Mesenchymal stem cell (in vitro differentiated cells and primary cell): ENCODE measurements around the gene PXMP2.

Experiments used
- DNase-seq: peaks from one replicate; pipeline ENCODE4 v3.0.0-alpha.2; 2013
- H2AFZ ChIP-seq: one replicate; pipeline ENCODE4 v1.6.1; 2013; ENCODE audit warnings: low read depth, mild to moderate bottlenecking, control low read depth, inconsistent platforms, low read length, moderate library complexity
- H2AK5ac ChIP-seq: 2 replicates; pipeline ENCODE4 v1.6.1; 2013; ENCODE audit warnings: low read length, moderate library complexity, mild to moderate bottlenecking, inconsistent platforms; ENCODE audit not compliant: severe bottlenecking
- H2BK120ac ChIP-seq: one replicate; pipeline ENCODE4 v1.6.1; 2013; ENCODE audit warnings: low read depth, mild to moderate bottlenecking, inconsistent platforms, low read length, moderate library complexity
- H2BK12ac ChIP-seq, 2 experiments: one replicate each; pipeline ENCODE4 v1.6.1; 2013; ENCODE audit warnings: inconsistent platforms in 2 of 2, low read length in 2 of 2, mild to moderate bottlenecking in 2 of 2, moderate library complexity in 2 of 2, control low read depth in 1 of 2
- H2BK15ac ChIP-seq: one replicate; pipeline ENCODE4 v1.6.1; 2013; ENCODE audit warnings: mild to moderate bottlenecking, low read depth, inconsistent platforms; ENCODE audit not compliant: poor library complexity, severe bottlenecking
- H2BK5ac ChIP-seq: 2 replicates; pipeline ENCODE4 v1.6.1; 2013; ENCODE audit warnings: low read depth, mild to moderate bottlenecking, low read length, control low read depth, inconsistent platforms; ENCODE audit not compliant: poor library complexity, severe bottlenecking
- H3K14ac ChIP-seq, 2 experiments: one replicate each; pipeline ENCODE4 v1.6.1; 2013; ENCODE audit warnings: inconsistent platforms in 2 of 2, low read length in 2 of 2, control low read depth in 1 of 2, mild to moderate bottlenecking in 1 of 2, moderate library complexity in 1 of 2
- H3K18ac ChIP-seq, 2 experiments: one replicate each; pipeline ENCODE4 v1.6.1; 2013; ENCODE audit warnings: inconsistent platforms in 2 of 2, low read length in 2 of 2, control low read depth in 1 of 2, low read depth in 1 of 2, mild to moderate bottlenecking in 1 of 2
- H3K23ac ChIP-seq, 2 experiments: one replicate each; pipeline ENCODE4 v1.6.1; 2013; ENCODE audit warnings: inconsistent platforms in 2 of 2, low read length in 2 of 2, mild to moderate bottlenecking in 2 of 2, moderate library complexity in 2 of 2, control low read depth in 1 of 2
- H3K27ac ChIP-seq: 2 replicates; pipeline ENCODE4 v1.5.1; 2013; ENCODE audit warnings: mild to moderate bottlenecking, moderate library complexity, low read length, control low read depth, inconsistent platforms; ENCODE audit not compliant: poor library complexity, severe bottlenecking
- H3K27me3 ChIP-seq, 2 experiments: 2 replicates each; pipeline versions ENCODE4 v1.6.1 to v1.7.0; 2013; ENCODE audit warnings: low read length in 2 of 2, mild to moderate bottlenecking in 2 of 2, moderate library complexity in 2 of 2, control low read depth in 1 of 2, inconsistent platforms in 1 of 2; ENCODE audit not compliant: control insufficient read depth in 1 of 2, insufficient read depth in 1 of 2
- H3K36me3 ChIP-seq, 2 experiments: 2 replicates each; pipeline versions ENCODE4 v1.6.1 to v1.7.0; 2013; ENCODE audit warnings: low read length in 2 of 2, control low read depth in 1 of 2, inconsistent platforms in 1 of 2, low read depth in 1 of 2, mild to moderate bottlenecking in 1 of 2; ENCODE audit not compliant: insufficient read depth in 2 of 2, control insufficient read depth in 1 of 2
- H3K4ac ChIP-seq, 2 experiments: one replicate each; pipeline ENCODE4 v1.6.1; 2013; ENCODE audit warnings: inconsistent platforms in 2 of 2, low read length in 2 of 2, mild to moderate bottlenecking in 2 of 2, moderate library complexity in 2 of 2, control low read depth in 1 of 2, low read depth in 1 of 2
- H3K4me1 ChIP-seq: 2 replicates; pipeline ENCODE4 v1.6.1; 2013; ENCODE audit warnings: low read depth, low read length, control low read depth; ENCODE audit not compliant: control insufficient read depth, insufficient read depth
- H3K4me2 ChIP-seq: 2 replicates; pipeline ENCODE4 v1.6.1; 2013; ENCODE audit warnings: low read length, mild to moderate bottlenecking, inconsistent platforms; ENCODE audit not compliant: poor library complexity, severe bottlenecking
- H3K4me3 ChIP-seq, 2 experiments: 2 replicates each; pipeline versions ENCODE4 v1.5.1 to v1.7.0; 2013; ENCODE audit warnings: low read length in 2 of 2, mild to moderate bottlenecking in 2 of 2, control low read depth in 1 of 2, low read depth in 1 of 2; ENCODE audit not compliant: insufficient read depth in 1 of 2
- H3K79me1 ChIP-seq: replicated peaks from 2 replicates; pipeline ENCODE4 v1.6.1; 2013; ENCODE audit warnings: mild to moderate bottlenecking, control low read depth, low read length, inconsistent platforms; ENCODE audit not compliant: poor library complexity, severe bottlenecking
- H3K9ac ChIP-seq: 2 replicates; pipeline ENCODE4 v1.7.0; 2013; ENCODE audit warnings: mild to moderate bottlenecking, low read length, moderate library complexity
- H3K9me3 ChIP-seq: 2 replicates; pipeline ENCODE4 v1.7.0; 2013; ENCODE audit warnings: mild to moderate bottlenecking, low read length; ENCODE audit not compliant: control insufficient read depth
- H4K8ac ChIP-seq: one replicate; pipeline ENCODE4 v1.6.1; 2013; ENCODE audit warnings: inconsistent platforms, mild to moderate bottlenecking, low read length, moderate library complexity
- H4K91ac ChIP-seq: one replicate; pipeline ENCODE4 v1.6.1; 2013; ENCODE audit warnings: mild to moderate bottlenecking, low read length, inconsistent platforms
- WGBS: methylation state at CpG from one replicate; pipeline ENCODE4 v1.1.7; 2013; ENCODE audit warnings: mixed read lengths; 5-methylcytosine and 5-hydroxymethylcytosine counted together

The PXMP2 gene

GRCh38 chr12:132728502-132728901 lies 41.1 kb downstream of the PXMP2 start:
- Histone ChIP-seq H3K9ac (no peak overlapping the region), H3K79me1 (peaks cover 34% of the 10 kb centered on the region), H2BK12ac (no peak overlapping the region), H4K8ac (no peak overlapping the region), H3K14ac (no peak overlapping the region), H3K4me2 (no peak overlapping the region), H3K36me3 (peaks cover 88 to 92% of the 10 kb centered on the region in 2 experiments), H3K27ac (no peak overlapping the region), H2AK5ac (no peak overlapping the region), H3K4ac (no peak overlapping the region), H3K23ac (no peak overlapping the region), H3K9me3 (no peaks in the 10 kb centered on the region), H2BK5ac (no peak overlapping the region), H4K91ac (no peak overlapping the region), H3K4me3 (no peak overlapping the region), H3K27me3 (no peaks in the 10 kb centered on the region), H2BK120ac (no peak overlapping the region), H2AFZ (no peak overlapping the region), H3K18ac (no peak overlapping the region), H2BK15ac (no peak overlapping the region), H3K4me1 (no peaks in the 10 kb centered on the region)
- DNase-seq, result no peak
- WGBS, result 99% methylated on average over 7 of the region's 7 CpGs

DNA sequence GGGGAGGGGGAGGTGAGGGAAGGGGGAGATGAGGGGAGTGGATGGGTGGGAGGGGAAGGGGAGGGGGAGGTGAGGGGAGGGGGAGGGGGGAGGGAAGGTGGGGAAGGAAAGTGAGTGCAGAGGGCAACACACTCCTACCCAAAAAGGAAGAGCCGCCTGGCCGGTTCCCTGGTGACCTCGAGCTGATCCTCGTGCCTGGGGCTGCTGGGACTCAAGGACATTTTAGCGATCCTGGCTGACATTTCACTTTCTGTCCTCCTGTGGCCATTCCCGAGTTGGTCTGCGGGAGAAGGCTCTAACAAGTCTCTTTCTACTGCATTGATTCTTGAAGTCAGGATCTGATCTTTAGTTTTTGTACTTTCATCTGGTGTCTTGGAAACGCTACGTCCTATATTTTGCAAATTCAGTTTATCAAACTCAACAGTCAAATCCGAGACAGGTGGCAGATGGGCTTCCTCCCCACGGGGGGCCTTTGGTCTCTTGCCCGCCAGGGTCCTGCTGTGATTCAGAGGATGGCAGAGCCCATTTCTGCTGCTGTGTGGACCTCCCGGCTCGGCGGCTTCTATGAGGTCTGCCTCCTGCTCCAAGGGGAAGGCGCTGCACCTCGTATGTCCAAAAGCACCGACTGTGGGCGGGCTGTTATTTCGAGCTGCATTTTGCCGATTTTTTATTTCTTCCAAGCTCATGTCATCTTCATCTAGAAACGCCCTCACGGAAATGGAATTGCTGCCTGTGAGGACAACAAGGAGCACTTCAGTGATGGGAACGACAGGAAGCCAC lies 42.3 kb downstream of the PXMP2 start:
- peaks cover 89 to 92% of the 10 kb centered on the region in 2 experiments for H3K36me3 ChIP-seq
- WGBS, result 95% methylated on average over 24 of the region's 24 CpGs

GRCh38 chr12:132730353-132730752 lies 43.0 kb downstream of the PXMP2 start:
- no peak overlapping the region for H4K8ac ChIP-seq
- no peak overlapping the region for H3K14ac ChIP-seq
- no peak overlapping the region for H3K9ac ChIP-seq
- no peak overlapping the region for H2BK5ac ChIP-seq
- peaks cover 89 to 92% of the 10 kb centered on the region in 2 experiments for H3K36me3 ChIP-seq
- H2AK5ac ChIP-seq, result no peak overlapping the region
- no peak overlapping the region for H3K4me3 ChIP-seq
- peaks cover 29% of the 10 kb centered on the region for H3K79me1 ChIP-seq
- H3K27ac ChIP-seq, result no peak overlapping the region
- H3K4me1 ChIP-seq, result peaks cover 3% of the 10 kb centered on the region
- H2BK15ac ChIP-seq, result no peak overlapping the region
- DNase-seq, result no peak
- H3K18ac ChIP-seq, result no peak overlapping the region
- no peak overlapping the region for H3K4ac ChIP-seq
- H4K91ac ChIP-seq, result no peak overlapping the region
- no peak overlapping the region for H2BK120ac ChIP-seq
- no peak overlapping the region for H2AFZ ChIP-seq
- H3K23ac ChIP-seq, result no peak overlapping the region
- no peak overlapping the region for H3K4me2 ChIP-seq
- no peaks in the 10 kb centered on the region for H3K27me3 ChIP-seq
- no peaks in the 10 kb centered on the region for H3K9me3 ChIP-seq
- no peak overlapping the region for H2BK12ac ChIP-seq
- 98% methylated on average over 9 of the region's 11 CpGs for WGBS

More for the DNA sequence above, 42.3 kb downstream of the PXMP2 start:
- no peaks in the 10 kb centered on the region for H3K27me3 ChIP-seq
- H3K9ac ChIP-seq, result no peak overlapping the region
- H2AK5ac ChIP-seq, result no peak overlapping the region
- H3K9me3 ChIP-seq, result no peaks in the 10 kb centered on the region
- H2BK15ac ChIP-seq, result no peak overlapping the region
- no peak overlapping the region for H3K4me3 ChIP-seq
- no peak overlapping the region for H3K4ac ChIP-seq
- no peak overlapping the region for H4K8ac ChIP-seq
- H3K14ac ChIP-seq, result no peak overlapping the region
- H3K18ac ChIP-seq, result no peak overlapping the region
- H2BK12ac ChIP-seq, result no peak overlapping the region
- H3K27ac ChIP-seq, result no peak overlapping the region
- no peak overlapping the region for H4K91ac ChIP-seq
- H3K79me1 ChIP-seq, result peaks cover 33% of the 10 kb centered on the region
- no peak overlapping the region for H3K4me2 ChIP-seq
- no peak overlapping the region for H2BK120ac ChIP-seq
- DNase-seq, result peak; percentile 12
- H2BK5ac ChIP-seq, result no peak overlapping the region
- no peak overlapping the region for H2AFZ ChIP-seq
- H3K23ac ChIP-seq, result no peak overlapping the region
- H3K4me1 ChIP-seq, result peaks cover 3% of the 10 kb centered on the region

- no peak overlapping the region for H2AFZ ChIP-seq
- no peak overlapping the region for H3K14ac ChIP-seq
- no peak overlapping the region for H4K8ac ChIP-seq
- no peak for DNase-seq
- no peak overlapping the region for H3K23ac ChIP-seq
- H3K4me1 ChIP-seq, result peaks cover 3% of the 10 kb centered on the region
- H4K91ac ChIP-seq, result peak overlapping the region; percentile 35
- H3K9me3 ChIP-seq, result no peaks in the 10 kb centered on the region
- no peak overlapping the region for H2BK5ac ChIP-seq
- no peak overlapping the region for H3K27ac ChIP-seq
- no peak overlapping the region for H2BK120ac ChIP-seq
- peaks cover 91 to 92% of the 10 kb centered on the region in 2 experiments for H3K36me3 ChIP-seq
- no peaks in the 10 kb centered on the region for H3K27me3 ChIP-seq
- no peak overlapping the region for H3K4me2 ChIP-seq
- 90% methylated on average over 16 of the region's 17 CpGs for WGBS
- peaks cover 35% of the 10 kb centered on the region for H3K79me1 ChIP-seq
- no peak overlapping the region for H3K4me3 ChIP-seq
- no peak overlapping the region for H3K18ac ChIP-seq
- no peak overlapping the region for H3K9ac ChIP-seq
- H2AK5ac ChIP-seq, result no peak overlapping the region
- no peak overlapping the region for H3K4ac ChIP-seq
- H2BK12ac ChIP-seq, result no peak overlapping the region
- no peak overlapping the region for H2BK15ac ChIP-seq
Measured at GRCh38 chr12:132731574-132731973, 44.2 kb downstream of the PXMP2 start.
